K562 (cell line): ENCODE data around the gene MTRFR. TPM values are rescaled to one million over a fixed set of nuclear protein-coding genes. Genes with fewer than 3 reads are reported as not detected.

Experiments used
- CBX5 ChIP-seq: IDR thresholded peaks from 2 replicates; pipeline ENCODE4 v1.6.1; 2014; ENCODE audit warnings: low read depth, borderline replicate concordance
- NR3C1 ChIP-seq: sonication (generic); formaldehyde crosslinking; IDR thresholded peaks from 2 replicates; pipeline ENCODE4 v1.8.1; 2022; ENCODE audit warnings: missing genetic modification reagents
- RERE ChIP-seq: sonication (generic); formaldehyde crosslinking; IDR thresholded peaks from 2 replicates; pipeline ENCODE4 v1.8.0; 2023; ENCODE audit warnings: missing genetic modification reagents, mild to moderate bottlenecking, borderline replicate concordance
- ZNF75A ChIP-seq: fragments of 450-650 bp; formaldehyde crosslinking; IDR thresholded peaks from 2 replicates; pipeline ENCODE4 v1.4.0; 2020; ENCODE audit warnings: mild to moderate bottlenecking
- polyA plus RNA-seq, 8 experiments: library from polyadenylated mRNA; depleted of rRNA in 4 of 8; stranded (reverse) in 5 of 8; unstranded in 3 of 8; fragments of >200 nt; fragmentation: Nextera tagmentation in 2 of 8; fragmentation: Illumina TruSeq in 1 of 8; extraction: Ambion mirVana in 2 of 8; extraction: Trizol in 1 of 8; gene quantifications; 2 replicates each; pipeline versions ENCODE4 v1.2.1 to v1.2.3, GENCODE V29; 2011 to 2014; ENCODE audit warnings: inconsistent platforms in 1 of 8, missing spikeins in 1 of 8
- total RNA-seq, 7 experiments: library from RNA; depleted of rRNA in 6 of 7; stranded (reverse); fragments of >200 nt in 6 of 7; fragmentation: Illumina TruSeq in 2 of 7; extraction: Trizol in 2 of 7; gene quantifications; 2 replicates each; pipeline versions ENCODE4 v1.2.1 to v1.2.3, GENCODE V29; 2011 to 2021; ENCODE audit warnings: low replicate concordance in 1 of 7
- TF ChIP-seq, protein P1 (sequence below), 2 experiments: fragments of 450-650 bp; IDR thresholded peaks; 2 replicates each; pipeline ENCODE4 v1.6.1; 2018; ENCODE audit warnings: mild to moderate bottlenecking in 2 of 2, low read depth in 1 of 2; ENCODE audit not compliant: partially characterized antibody in 2 of 2

Gene MTRFR
- total and polyA plus RNA-seq, 9 of the 15 experiments (the other 6 are each of a cell fraction or from before 2014, with no cell fraction given): 16.7 to 55.6 (median 34.7) TPM

DNA sequence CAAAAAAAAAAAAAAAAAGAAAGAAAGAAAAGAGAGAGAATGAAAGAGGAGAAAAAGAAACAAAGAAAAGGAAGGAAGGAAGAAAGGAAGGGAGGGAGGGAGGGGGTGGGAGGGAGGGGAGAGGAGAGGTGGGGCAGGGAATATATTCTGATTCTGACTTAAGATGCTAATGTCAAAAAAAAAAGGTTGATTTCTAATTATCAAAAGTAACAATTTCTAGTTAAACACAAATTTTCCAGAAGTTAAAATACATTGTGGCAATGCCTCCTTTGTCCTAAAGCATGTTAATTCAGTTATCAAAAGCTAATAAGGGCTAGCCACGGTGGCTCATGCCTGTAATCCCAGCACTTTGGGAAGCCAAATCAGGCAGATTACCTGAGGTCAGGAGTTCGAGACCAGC lies 7.8 kb upstream of the MTRFR start (continued):
- TF ChIP-seq, protein P1, sequence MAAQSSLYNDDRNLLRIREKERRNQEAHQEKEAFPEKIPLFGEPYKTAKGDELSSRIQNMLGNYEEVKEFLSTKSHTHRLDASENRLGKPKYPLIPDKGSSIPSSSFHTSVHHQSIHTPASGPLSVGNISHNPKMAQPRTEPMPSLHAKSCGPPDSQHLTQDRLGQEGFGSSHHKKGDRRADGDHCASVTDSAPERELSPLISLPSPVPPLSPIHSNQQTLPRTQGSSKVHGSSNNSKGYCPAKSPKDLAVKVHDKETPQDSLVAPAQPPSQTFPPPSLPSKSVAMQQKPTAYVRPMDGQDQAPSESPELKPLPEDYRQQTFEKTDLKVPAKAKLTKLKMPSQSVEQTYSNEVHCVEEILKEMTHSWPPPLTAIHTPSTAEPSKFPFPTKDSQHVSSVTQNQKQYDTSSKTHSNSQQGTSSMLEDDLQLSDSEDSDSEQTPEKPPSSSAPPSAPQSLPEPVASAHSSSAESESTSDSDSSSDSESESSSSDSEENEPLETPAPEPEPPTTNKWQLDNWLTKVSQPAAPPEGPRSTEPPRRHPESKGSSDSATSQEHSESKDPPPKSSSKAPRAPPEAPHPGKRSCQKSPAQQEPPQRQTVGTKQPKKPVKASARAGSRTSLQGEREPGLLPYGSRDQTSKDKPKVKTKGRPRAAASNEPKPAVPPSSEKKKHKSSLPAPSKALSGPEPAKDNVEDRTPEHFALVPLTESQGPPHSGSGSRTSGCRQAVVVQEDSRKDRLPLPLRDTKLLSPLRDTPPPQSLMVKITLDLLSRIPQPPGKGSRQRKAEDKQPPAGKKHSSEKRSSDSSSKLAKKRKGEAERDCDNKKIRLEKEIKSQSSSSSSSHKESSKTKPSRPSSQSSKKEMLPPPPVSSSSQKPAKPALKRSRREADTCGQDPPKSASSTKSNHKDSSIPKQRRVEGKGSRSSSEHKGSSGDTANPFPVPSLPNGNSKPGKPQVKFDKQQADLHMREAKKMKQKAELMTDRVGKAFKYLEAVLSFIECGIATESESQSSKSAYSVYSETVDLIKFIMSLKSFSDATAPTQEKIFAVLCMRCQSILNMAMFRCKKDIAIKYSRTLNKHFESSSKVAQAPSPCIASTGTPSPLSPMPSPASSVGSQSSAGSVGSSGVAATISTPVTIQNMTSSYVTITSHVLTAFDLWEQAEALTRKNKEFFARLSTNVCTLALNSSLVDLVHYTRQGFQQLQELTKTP (IDR thresholded peaks at IDR 0.05; ENCODE audit: low read depth in 1 of 2, partially characterized antibody in 2 of 2): no peak
- TF ChIP-seq ZNF75A (CRISPR knock-in tag) (no peak), CBX5 (no peak), RERE (CRISPR knock-in tag) (no peak), NR3C1 (CRISPR knock-in tag) (no peak)
